ENCODE results near the gene SEMA3A.

SEMA3A gene

GRCh38 chr7:84111842-84112241 lies 82.7 kb downstream of the SEMA3A start:
- no peak for DNase-seq (ENCODE audit: low read depth)

GRCh38 chr7:84110400-84110799 lies 84.2 kb downstream of the SEMA3A start:
- DNase-seq (ENCODE audit: low read depth), result no peak

GRCh38 chr7:84108787-84109186 lies 85.8 kb downstream of the SEMA3A start:
- DNase-seq (ENCODE audit: low read depth), result no peak

- no peak for DNase-seq (ENCODE audit: low read depth)
Measured at GRCh38 chr7:84108119-84108518, 86.5 kb downstream of the SEMA3A start.

GRCh38 chr7:84107259-84107658 lies 87.3 kb downstream of the SEMA3A start:
- no peak for DNase-seq (ENCODE audit: low read depth)

GRCh38 chr7:84106291-84106690 lies 88.3 kb downstream of the SEMA3A start:
- no peak for DNase-seq (ENCODE audit: low read depth)

- no peak for DNase-seq (ENCODE audit: low read depth)
Measured at GRCh38 chr7:84105586-84105985, 89.0 kb downstream of the SEMA3A start.

GRCh38 chr7:84104826-84105225 lies 89.8 kb downstream of the SEMA3A start:
- no peak for DNase-seq (ENCODE audit: low read depth)

- DNase-seq (ENCODE audit: low read depth), result no peak
Measured at GRCh38 chr7:84102213-84102612, 92.4 kb downstream of the SEMA3A start.

- DNase-seq (ENCODE audit: low read depth), result no peak
Measured at GRCh38 chr7:84100866-84101265, 93.7 kb downstream of the SEMA3A start.

- no peak for DNase-seq (ENCODE audit: low read depth)
Measured at GRCh38 chr7:84095971-84096370, 98.6 kb downstream of the SEMA3A start.

GRCh38 chr7:84092207-84092606 lies 102.4 kb downstream of the SEMA3A start:
- no peak for DNase-seq (ENCODE audit: low read depth)

GRCh38 chr7:84091318-84091717 lies 103.3 kb downstream of the SEMA3A start:
- no peak for DNase-seq (ENCODE audit: low read depth)

GRCh38 chr7:84088802-84089201 lies 105.8 kb downstream of the SEMA3A start:
- DNase-seq (ENCODE audit: low read depth), result no peak

- no peak for DNase-seq (ENCODE audit: low read depth)
Measured at GRCh38 chr7:84085998-84086397, 108.6 kb downstream of the SEMA3A start.

GRCh38 chr7:84085147-84085546 lies 109.4 kb downstream of the SEMA3A start:
- DNase-seq (ENCODE audit: low read depth), result no peak

- no peak for DNase-seq (ENCODE audit: low read depth)
Measured at GRCh38 chr7:84083846-84084245, 110.7 kb downstream of the SEMA3A start.

- DNase-seq (ENCODE audit: low read depth), result no peak
Measured at GRCh38 chr7:84081973-84082522, 112.5 kb downstream of the SEMA3A start.

GRCh38 chr7:84077336-84077735 lies 117.3 kb downstream of the SEMA3A start:
- DNase-seq (ENCODE audit: low read depth), result no peak

GRCh38 chr7:84076219-84076618 lies 118.4 kb downstream of the SEMA3A start:
- no peak for DNase-seq (ENCODE audit: low read depth)

- no peak for DNase-seq (ENCODE audit: low read depth)
Measured at GRCh38 chr7:84073186-84073875, 121.3 kb downstream of the SEMA3A start.

GRCh38 chr7:84070770-84071169 lies 123.8 kb downstream of the SEMA3A start:
- DNase-seq (ENCODE audit: low read depth), result no peak

- DNase-seq (ENCODE audit: low read depth), result no peak
Measured at GRCh38 chr7:84069999-84070500, 124.5 kb downstream of the SEMA3A start.

GRCh38 chr7:84069033-84069432 lies 125.6 kb downstream of the SEMA3A start:
- no peak for DNase-seq (ENCODE audit: low read depth)
